ENCODE data around the gene SLC30A7.

- TF ChIP-seq, protein P1, sequence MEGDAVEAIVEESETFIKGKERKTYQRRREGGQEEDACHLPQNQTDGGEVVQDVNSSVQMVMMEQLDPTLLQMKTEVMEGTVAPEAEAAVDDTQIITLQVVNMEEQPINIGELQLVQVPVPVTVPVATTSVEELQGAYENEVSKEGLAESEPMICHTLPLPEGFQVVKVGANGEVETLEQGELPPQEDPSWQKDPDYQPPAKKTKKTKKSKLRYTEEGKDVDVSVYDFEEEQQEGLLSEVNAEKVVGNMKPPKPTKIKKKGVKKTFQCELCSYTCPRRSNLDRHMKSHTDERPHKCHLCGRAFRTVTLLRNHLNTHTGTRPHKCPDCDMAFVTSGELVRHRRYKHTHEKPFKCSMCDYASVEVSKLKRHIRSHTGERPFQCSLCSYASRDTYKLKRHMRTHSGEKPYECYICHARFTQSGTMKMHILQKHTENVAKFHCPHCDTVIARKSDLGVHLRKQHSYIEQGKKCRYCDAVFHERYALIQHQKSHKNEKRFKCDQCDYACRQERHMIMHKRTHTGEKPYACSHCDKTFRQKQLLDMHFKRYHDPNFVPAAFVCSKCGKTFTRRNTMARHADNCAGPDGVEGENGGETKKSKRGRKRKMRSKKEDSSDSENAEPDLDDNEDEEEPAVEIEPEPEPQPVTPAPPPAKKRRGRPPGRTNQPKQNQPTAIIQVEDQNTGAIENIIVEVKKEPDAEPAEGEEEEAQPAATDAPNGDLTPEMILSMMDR (IDR thresholded peaks at IDR 0.05; ENCODE audit: low read depth, low read length, missing input control) = no peak
- TF ChIP-seq FOXA1 (IDR thresholded peaks at IDR 0.05) = no peak
- no peak for TF ChIP-seq REST (IDR thresholded peaks at IDR 0.05)
- TF ChIP-seq YY1 (IDR thresholded peaks at IDR 0.05) = no peak
- TF ChIP-seq NR2F2 (IDR thresholded peaks at IDR 0.05) = no peak
- no peak for TF ChIP-seq SP1 (IDR thresholded peaks at IDR 0.05)
- TF ChIP-seq EGR1 (IDR thresholded peaks at IDR 0.05; ENCODE audit: low read depth in 2 of 2) = no peak
- no peak for TF ChIP-seq FOXA2 (IDR thresholded peaks at IDR 0.05)
- TF ChIP-seq, protein P2, sequence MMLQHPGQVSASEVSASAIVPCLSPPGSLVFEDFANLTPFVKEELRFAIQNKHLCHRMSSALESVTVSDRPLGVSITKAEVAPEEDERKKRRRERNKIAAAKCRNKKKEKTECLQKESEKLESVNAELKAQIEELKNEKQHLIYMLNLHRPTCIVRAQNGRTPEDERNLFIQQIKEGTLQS (IDR thresholded peaks at IDR 0.05) = no peak
- TF ChIP-seq RAD21 (IDR thresholded peaks at IDR 0.05) = no peak
- no peak for TF ChIP-seq GABPA (IDR thresholded peaks at IDR 0.05 in 1 of 2, conservative IDR thresholded peaks at IDR 0.05 in 1 of 2)
Observed at GRCh38 chr1:100952104-100952745, 56.3 kb downstream of the SLC30A7 start.

All from liver (tissue), 3 donors.